Pancreas (tissue), 10 donors: ENCODE results near the gene FBXO47. TPM values are rescaled to one million over a fixed set of nuclear protein-coding genes. Genes with fewer than 3 reads are reported as not detected.
A peak's percentile ranks its signal among the peaks of the same experiment; 100 is the strongest.

Experiments
- ATAC-seq, 4 donors: fragments of 200-7000 bp; cut with Tn5 transposase; one replicate each; pipeline versions ENCODE4 v1.8.0 to v1.9.1; 2020; ENCODE audit warnings: mild to moderate bottlenecking in 4 of 4, moderate library complexity in 4 of 4
- DNase-seq, 6 donors: peaks; one replicate each; pipeline ENCODE4 v3.0.0-alpha.2; 2020
- FAIRE-seq: peaks from 2 replicates; lab custom pipeline; 2012; peaks lifted over from hg19 to GRCh38; lab: Jason Lieb, UNC
- H3K27ac ChIP-seq, 4 donors: fragments of 200-600 bp; sonication (generic); 1 replicate in 3 of 4; 2 replicates in 1 of 4; pipeline versions ENCODE4 v1.5.0 to v1.8.0; 2020
- H3K27me3 ChIP-seq, 4 donors: fragments of 200-600 bp; one replicate each; pipeline ENCODE4 v1.8.0; 2021
- H3K36me3 ChIP-seq, 3 donors: fragments of 200-600 bp; sonication (generic) in 1 of 3; one replicate each; pipeline versions ENCODE4 v1.5.0 to v1.8.0; 2020 to 2021
- H3K4me1 ChIP-seq, 3 donors: fragments of 200-600 bp; one replicate each; pipeline ENCODE4 v1.8.0; 2021
- H3K4me3 ChIP-seq, 4 donors: fragments of 200-600 bp; sonication (generic) in 2 of 4; one replicate each; pipeline versions ENCODE4 v1.5.0 to v1.8.0; 2020 to 2021
- H3K9me3 ChIP-seq, 4 donors: fragments of 200-600 bp; one replicate each; pipeline ENCODE4 v1.8.0; 2021
- CTCF ChIP-seq, 4 donors: fragments of 200-600 bp; sonication (generic) in 3 of 4; IDR thresholded peaks; one replicate each; pipeline versions ENCODE4 v1.5.0 to v1.8.0; 2021; ENCODE audit warnings: antibody characterized with exemption in 4 of 4
- WGBS, 2 donors: extraction: QIAGEN DNeasy Blood & Tissue Kit; methylation state at CpG; one replicate each; pipeline ENCODE4 v1.1.7; 2013; 5-methylcytosine and 5-hydroxymethylcytosine counted together
- intact Hi-C, 3 donors: fragments of 100-400 bp; cut with DNase I; formaldehyde crosslinking; loops; one replicate each; pipeline versions ENCODE4 v1.11.1 to v1.14.2; 2022
- microRNA-seq, 2 donors: library from miRNA; unstranded; fragments of <30 nt; microRNA quantifications; one replicate each; pipeline versions ENCODE4 to v1.1.0, GENCODE V29; 2019 to 2020
- polyA plus RNA-seq, 2 donors: library from polyadenylated mRNA; stranded (reverse); fragments of 200-250 nt; gene quantifications; one replicate each; pipeline ENCODE4 v1.2.3, GENCODE V29; 2013
- total RNA-seq, 6 donors: library from RNA; stranded (reverse); fragmentation: NEBNext Ultra II Directional in 4 of 6; extraction: Animal tissue kit (Norgen Biotek cat#: 25700) in 4 of 6; gene quantifications; one replicate each; pipeline versions ENCODE4 v1.2.1 to v1.2.4, GENCODE V29; 2021 to 2023
- donor health status: healthy with polysubstance abuse.
- donor health status: DM: no; HTN: no; CAD: no; lungs with moderate emphysema.
- donor health status: DM: no; HTN: no; CAD: no.
- donor health status: control.
- donor health status: control.
- donor health status: Bipolar disorder and iron deficiency.
- donor health status: DM: yes; HTN: yes; CAD: no.
- donor health status: DM: no; HTN: no; CAD: no.
- donor health status: DM: no; HTN: no; CAD: no.
- donor health status: DM: yes; HTN: yes; CAD: no.

The FBXO47 gene
- total and polyA plus RNA-seq, 8 donors = 0.06 TPM; not detected in 7

GRCh38 chr17:38889745-38890409, 77.3 kb downstream of the FBXO47 start:
- ATAC-seq (no peak), DNase-seq (no peak), FAIRE-seq (no peak)
- TF ChIP-seq CTCF (IDR thresholded peaks at IDR 0.05) = no peak
- WGBS, 2 donors = 86 to 89% methylated on average over 12 of the region's 12 CpGs
- Histone ChIP-seq H3K27me3 (no peaks in the 10 kb centered on the region), H3K9me3 (no peaks in the 10 kb centered on the region), H3K36me3 (peaks cover 0 to 31% (median 6%) of the 10 kb centered on the region in 3 donors), H3K27ac (no peak overlapping the region), H3K4me1 (peaks cover 9 to 28% (median 10%) of the 10 kb centered on the region in 3 donors), H3K4me3 (no peak overlapping the region)
- intact Hi-C loops = no loop called here

GRCh38 chr17:38888842-38889241, 78.4 kb downstream of the FBXO47 start:
- Histone ChIP-seq H3K4me3 (no peak overlapping the region), H3K27ac (no peak overlapping the region), H3K27me3 (no peaks in the 10 kb centered on the region), H3K4me1 (peaks cover 12 to 28% (median 14%) of the 10 kb centered on the region in 3 donors), H3K9me3 (no peaks in the 10 kb centered on the region), H3K36me3 (peaks cover 0 to 31% (median 6%) of the 10 kb centered on the region in 3 donors)
- no peak for TF ChIP-seq CTCF (IDR thresholded peaks at IDR 0.05)
- no peak for FAIRE-seq
- no peak for DNase-seq
- 84 to 90% methylated on average over 9 of the region's 9 CpGs for WGBS, 2 donors
- intact Hi-C loops = no loop called here
- no peak for ATAC-seq

- TF ChIP-seq CTCF (IDR thresholded peaks at IDR 0.05) = no peak
- Histone ChIP-seq H3K27me3 (no peaks in the 10 kb centered on the region), H3K9me3 (no peaks in the 10 kb centered on the region), H3K4me1 (peaks cover 14 to 23% (median 16%) of the 10 kb centered on the region in 3 donors), H3K4me3 (no peak overlapping the region), H3K36me3 (peaks cover 0 to 30% (median 0%) of the 10 kb centered on the region in 3 donors), H3K27ac (no peak overlapping the region)
- ATAC-seq (peak in 2 of 4 donors; percentile 11 to 34), DNase-seq (no peak), FAIRE-seq (no peak)
- WGBS, 2 donors = 44 to 54% methylated on average over 8 of the region's 8 CpGs
- intact Hi-C loops = no loop called here
Measured at GRCh38 chr17:38886643-38887010, 80.6 kb downstream of the FBXO47 start.

Small RNA genes within 50 kb of the gene (microRNA-seq; reads per million reads assigned to microRNA genes)
- 0 to 0.29 reads per million in 2 donors for gene MIR6779

Other genes starting within 250 kb of the FBXO47 start
- gene CISD3, start 237.1 kb downstream of the FBXO47 start, total RNA-seq = 10 to 100 TPM; 27.5 to 44.3 (median 30.9) TPM
- 10 to 100 TPM; 28.1 to 34.9 TPM for gene CISD3, start 237.1 kb downstream of the FBXO47 start, polyA plus RNA-seq
- 10 to 100 TPM; 12.9 to 25.2 (median 21.1) TPM for gene PCGF2, start 219.1 kb downstream of the FBXO47 start, total RNA-seq
- gene PCGF2, start 219.1 kb downstream of the FBXO47 start, polyA plus RNA-seq = 10 to 100 TPM; 39.2 to 39.6 TPM
- 10 to 100 TPM; 27.7 to 74.7 (median 54.5) TPM for gene PSMB3, start 214.7 kb downstream of the FBXO47 start, total RNA-seq
- 100 to 1,000 TPM; 104 to 107 TPM for gene PSMB3, start 214.7 kb downstream of the FBXO47 start, polyA plus RNA-seq
- gene PIP4K2B, start 167.8 kb downstream of the FBXO47 start, total RNA-seq = 10 to 100 TPM in 5 of 6 donors, 1 to 10 TPM in 1; 9.0 to 22.2 (median 11.7) TPM
- 10 to 100 TPM; 14.2 to 17.0 TPM for gene PIP4K2B, start 167.8 kb downstream of the FBXO47 start, polyA plus RNA-seq
- 10 to 100 TPM in 1 of 6 donors, 1 to 10 TPM in 5; 7.5 to 11.4 (median 8.0) TPM for gene CWC25, start 142.1 kb downstream of the FBXO47 start, total RNA-seq
- 10 to 100 TPM; 19.4 to 24.0 TPM for gene CWC25, start 142.1 kb downstream of the FBXO47 start, polyA plus RNA-seq
- gene RPL23, start 113.7 kb downstream of the FBXO47 start, total RNA-seq = 100 to 1,000 TPM; 569 to 994 (median 828) TPM
- gene RPL23, start 113.7 kb downstream of the FBXO47 start, polyA plus RNA-seq = 1,000 to 10,000 TPM; 1,404 to 1,507 TPM
- gene LASP1, start 97.3 kb downstream of the FBXO47 start, total RNA-seq = 10 to 100 TPM; 48.2 to 98.6 (median 60.9) TPM
- 10 to 100 TPM; 35.7 to 36.0 TPM for gene LASP1, start 97.3 kb downstream of the FBXO47 start, polyA plus RNA-seq
- gene PLXDC1, start 184.2 kb upstream of the FBXO47 start, total RNA-seq = 1 to 10 TPM in 5 of 6 donors, under 1 TPM in 1; 0.88 to 5.6 (median 1.8) TPM
- gene PLXDC1, start 184.2 kb upstream of the FBXO47 start, polyA plus RNA-seq = 1 to 10 TPM; 1.8 to 4.0 TPM
- gene ARL5C, start 198.8 kb upstream of the FBXO47 start, total RNA-seq = under 1 TPM in 4 of 6 donors, not detected in 2; 0.31 to 0.87 (median 0.72) TPM
- 1 to 10 TPM in 1 of 2 donors, not detected in 1; 1.0 TPM for gene ARL5C, start 198.8 kb upstream of the FBXO47 start, polyA plus RNA-seq
- 1 to 10 TPM; 1.8 to 3.3 (median 2.4) TPM for gene CACNB1, start 230.3 kb upstream of the FBXO47 start, total RNA-seq
- 1 to 10 TPM; 6.5 to 6.8 TPM for gene CACNB1, start 230.3 kb upstream of the FBXO47 start, polyA plus RNA-seq
- gene RPL19, start 232.9 kb upstream of the FBXO47 start, total RNA-seq = 1,000 to 10,000 TPM in 3 of 6 donors, 100 to 1,000 TPM in 3; 925 to 1,465 (median 1,055) TPM
- gene RPL19, start 232.9 kb upstream of the FBXO47 start, polyA plus RNA-seq = 1,000 to 10,000 TPM; 1,688 to 1,714 TPM